ENCODE data around the gene CIT. TPM values are rescaled to one million over a fixed set of nuclear protein-coding genes. Genes with fewer than 3 reads are reported as not detected.

CIT gene
- total RNA-seq, 1 donor from 2014 or later, result 98.5 TPM

DNA sequence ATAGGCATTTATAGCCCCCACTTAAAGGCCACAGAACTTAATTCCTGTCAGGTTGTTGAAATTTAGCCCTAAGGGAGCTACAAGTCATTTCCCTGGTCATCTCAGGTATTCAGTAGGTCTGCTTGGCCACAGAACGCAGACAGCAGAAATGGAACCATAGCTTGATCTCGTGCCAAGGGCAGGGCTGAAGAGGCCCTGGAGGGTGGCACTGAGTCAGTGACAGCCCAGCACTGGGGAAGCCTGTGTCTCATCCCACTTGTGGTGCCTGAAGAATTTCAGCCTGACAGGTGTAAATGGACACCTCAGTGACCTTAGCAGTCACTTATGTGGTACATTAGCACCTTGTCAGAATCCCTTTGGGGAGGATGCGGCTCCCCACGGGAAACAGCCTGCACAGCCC is 202.6 kb downstream of the CIT start:
- DNase-seq (ENCODE audit: low spot score), result no peak
- Histone ChIP-seq H3K79me2 (ENCODE audit: low read depth) (peaks cover 26% of the 10 kb centered on the region), H3K27me3 (no peaks in the 10 kb centered on the region), H3K27ac (no peak overlapping the region), H3F3A (ENCODE audit: low read depth) (peaks cover 20% of the 10 kb centered on the region), H3K9ac (no peak overlapping the region), H3K9me3 (ENCODE audit: low read depth) (no peaks in the 10 kb centered on the region), H2AFZ (replicated peaks) (no peak overlapping the region), H3K4me3 (no peak overlapping the region), H4K20me1 (ENCODE audit: low read depth) (peaks cover 31% of the 10 kb centered on the region), H3K4me2 (no peak overlapping the region), H3K36me3 (peaks cover 22% of the 10 kb centered on the region), H3K4me1 (peaks cover 18% of the 10 kb centered on the region)
- TF ChIP-seq, protein P1, sequence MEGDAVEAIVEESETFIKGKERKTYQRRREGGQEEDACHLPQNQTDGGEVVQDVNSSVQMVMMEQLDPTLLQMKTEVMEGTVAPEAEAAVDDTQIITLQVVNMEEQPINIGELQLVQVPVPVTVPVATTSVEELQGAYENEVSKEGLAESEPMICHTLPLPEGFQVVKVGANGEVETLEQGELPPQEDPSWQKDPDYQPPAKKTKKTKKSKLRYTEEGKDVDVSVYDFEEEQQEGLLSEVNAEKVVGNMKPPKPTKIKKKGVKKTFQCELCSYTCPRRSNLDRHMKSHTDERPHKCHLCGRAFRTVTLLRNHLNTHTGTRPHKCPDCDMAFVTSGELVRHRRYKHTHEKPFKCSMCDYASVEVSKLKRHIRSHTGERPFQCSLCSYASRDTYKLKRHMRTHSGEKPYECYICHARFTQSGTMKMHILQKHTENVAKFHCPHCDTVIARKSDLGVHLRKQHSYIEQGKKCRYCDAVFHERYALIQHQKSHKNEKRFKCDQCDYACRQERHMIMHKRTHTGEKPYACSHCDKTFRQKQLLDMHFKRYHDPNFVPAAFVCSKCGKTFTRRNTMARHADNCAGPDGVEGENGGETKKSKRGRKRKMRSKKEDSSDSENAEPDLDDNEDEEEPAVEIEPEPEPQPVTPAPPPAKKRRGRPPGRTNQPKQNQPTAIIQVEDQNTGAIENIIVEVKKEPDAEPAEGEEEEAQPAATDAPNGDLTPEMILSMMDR (IDR thresholded peaks at IDR 0.05), result no peak
- TF ChIP-seq EZH2phosphoT487 (IDR thresholded peaks at IDR 0.05) (no peak), EZH2 (IDR thresholded peaks at IDR 0.05) (no peak)
- Mint-ChIP-seq H3K36me3 (peaks cover 46% of the 10 kb centered on the region), H3K27ac (no peak overlapping the region), H3K27me3 (ENCODE audit: insufficient read depth, low read depth) (no peaks in the 10 kb centered on the region), H3K4me1 (peaks cover 14% of the 10 kb centered on the region), H3K9me3 (no peaks in the 10 kb centered on the region), H3K4me3 (no peak overlapping the region)

DNA sequence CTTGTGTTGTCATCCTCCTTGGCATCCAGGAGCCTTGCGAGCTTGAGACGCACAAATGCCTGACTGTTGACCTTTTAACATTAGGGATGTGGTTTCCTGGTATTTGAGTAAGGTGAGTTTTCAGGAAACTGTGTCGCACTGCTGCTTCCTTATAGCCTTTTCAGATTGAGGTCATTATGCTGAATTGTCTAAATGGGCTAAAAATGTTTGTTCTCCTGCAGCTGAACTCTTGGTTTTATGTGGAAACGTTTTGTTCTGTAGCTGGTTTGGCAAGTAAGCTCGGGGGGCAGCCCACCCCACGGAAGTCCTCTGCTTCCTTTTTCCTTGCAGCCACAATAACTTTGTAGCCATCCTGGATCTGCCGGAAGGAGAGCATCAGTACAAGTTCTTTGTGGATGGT is 203.5 kb downstream of the CIT start:
- no peak for DNase-seq (ENCODE audit: low spot score)
- H3K4me1 ChIP-seq, result peaks cover 9% of the 10 kb centered on the region
- peaks cover 12% of the 10 kb centered on the region for H3F3A ChIP-seq (ENCODE audit: low read depth)
- H3K27ac ChIP-seq, result no peak overlapping the region
- H3K4me3 Mint-ChIP-seq, result no peak overlapping the region
- H3K4me2 ChIP-seq, result no peak overlapping the region
- no peak overlapping the region for H3K9ac ChIP-seq
- no peaks in the 10 kb centered on the region for H3K27me3 Mint-ChIP-seq (ENCODE audit: insufficient read depth, low read depth)
- peaks cover 36% of the 10 kb centered on the region for H3K79me2 ChIP-seq (ENCODE audit: low read depth)
- H3K27me3 ChIP-seq, result no peaks in the 10 kb centered on the region
- H3K36me3 Mint-ChIP-seq, result peaks cover 42% of the 10 kb centered on the region
- H3K4me1 Mint-ChIP-seq, result peaks cover 11% of the 10 kb centered on the region
- H3K9me3 ChIP-seq (ENCODE audit: low read depth), result no peaks in the 10 kb centered on the region
- TF ChIP-seq EZH2 (IDR thresholded peaks at IDR 0.05), result no peak
- TF ChIP-seq EZH2phosphoT487 (IDR thresholded peaks at IDR 0.05), result no peak
- TF ChIP-seq, protein P1 (IDR thresholded peaks at IDR 0.05), result no peak
- H2AFZ ChIP-seq (replicated peaks), result no peak overlapping the region
- H4K20me1 ChIP-seq (ENCODE audit: low read depth), result peaks cover 23% of the 10 kb centered on the region
- H3K9me3 Mint-ChIP-seq, result no peaks in the 10 kb centered on the region
- no peak overlapping the region for H3K27ac Mint-ChIP-seq
- H3K36me3 ChIP-seq, result peaks cover 22% of the 10 kb centered on the region
- no peak overlapping the region for H3K4me3 ChIP-seq

DNA sequence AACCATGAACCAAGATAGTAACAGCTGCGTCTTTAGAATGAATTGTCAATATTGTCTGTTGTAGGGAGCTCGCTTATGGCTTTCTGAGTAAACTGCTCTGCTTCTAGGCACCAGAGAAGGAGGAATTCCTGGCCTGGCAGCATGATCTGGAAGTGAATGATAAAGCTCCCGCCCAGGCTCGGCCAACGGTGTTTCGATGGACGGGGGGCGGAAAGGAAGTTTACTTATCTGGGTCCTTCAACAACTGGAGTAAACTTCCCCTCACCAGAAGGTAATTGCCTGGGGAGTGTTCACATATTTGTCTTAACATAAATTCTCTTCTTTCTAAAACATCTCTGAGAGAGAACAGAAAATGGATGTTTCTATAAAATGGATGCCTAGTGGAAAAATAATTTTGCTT is 204.9 kb downstream of the CIT start:
- H3K27ac ChIP-seq, result no peak overlapping the region
- no peak overlapping the region for H3K4me3 Mint-ChIP-seq
- no peaks in the 10 kb centered on the region for H3K9me3 Mint-ChIP-seq
- TF ChIP-seq EZH2 (IDR thresholded peaks at IDR 0.05) (no peak), EZH2phosphoT487 (IDR thresholded peaks at IDR 0.05) (no peak)
- TF ChIP-seq, protein P1 (IDR thresholded peaks at IDR 0.05), result no peak
- H3K79me2 ChIP-seq (ENCODE audit: low read depth), result peaks cover 40% of the 10 kb centered on the region
- H3K36me3 Mint-ChIP-seq, result peaks cover 35% of the 10 kb centered on the region
- no peak overlapping the region for H3K4me2 ChIP-seq
- H3K27me3 ChIP-seq, result no peaks in the 10 kb centered on the region
- peaks cover 16% of the 10 kb centered on the region for H3K36me3 ChIP-seq
- H2AFZ ChIP-seq (replicated peaks), result no peak overlapping the region
- no peak for DNase-seq (ENCODE audit: low spot score)
- peaks cover 18% of the 10 kb centered on the region for H4K20me1 ChIP-seq (ENCODE audit: low read depth)
- H3K4me1 Mint-ChIP-seq, result peaks cover 16% of the 10 kb centered on the region
- no peak overlapping the region for H3K4me3 ChIP-seq
- peak overlapping the region; percentile 6 for H3K27ac Mint-ChIP-seq
- no peaks in the 10 kb centered on the region for H3K9me3 ChIP-seq (ENCODE audit: low read depth)
- peaks cover 14% of the 10 kb centered on the region for H3F3A ChIP-seq (ENCODE audit: low read depth)
- no peak overlapping the region for H3K9ac ChIP-seq
- peaks cover 2% of the 10 kb centered on the region for H3K4me1 ChIP-seq
- H3K27me3 Mint-ChIP-seq (ENCODE audit: insufficient read depth, low read depth), result no peaks in the 10 kb centered on the region

Measured in neural progenitor cell (in vitro differentiated cells).